Brain microvascular endothelial cell (primary cell): Measurements from ENCODE around the gene RIN3.
A peak's percentile ranks its signal among the peaks of the same experiment; 100 is the strongest.

Source experiments
- DNase-seq: peaks from one replicate; pipeline ENCODE4 v3.0.0-alpha.2; 2020
- H3K27ac ChIP-seq: fragments of 250-450 bp; sonication (Bioruptor Pico); 2 replicates; pipeline ENCODE4 v1.5.1; 2020; ENCODE audit warnings: mild to moderate bottlenecking, moderate library complexity
- H3K27me3 ChIP-seq: fragments of 250-450 bp; sonication (Bioruptor Pico); replicated peaks from 2 replicates; pipeline ENCODE4 v1.5.1; 2020; ENCODE audit warnings: mild to moderate bottlenecking
- H3K36me3 ChIP-seq: fragments of 250-450 bp; sonication (Bioruptor Pico); replicated peaks from 2 replicates; pipeline ENCODE4 v1.5.1; 2020; ENCODE audit warnings: mild to moderate bottlenecking
- H3K4me3 ChIP-seq: 2 replicates; pipeline ENCODE4 v1.5.1; 2011; ENCODE audit warnings: low read depth, mild to moderate bottlenecking, control low read depth, low read length, moderate library complexity
- in situ Hi-C: cut with HindIII; loops from 2 replicates; pipeline ENCODE4 v1.10.0; 2017; ENCODE audit warnings: low sequenced_read_pairs, low pct_ligation_motif_present
- TF ChIP-seq, protein P1 (sequence below): IDR thresholded peaks from 2 replicates; pipeline ENCODE4 v1.5.1; 2011; ENCODE audit warnings: low read depth, mild to moderate bottlenecking, moderate library complexity, low read length, control low read depth, inconsistent platforms; ENCODE audit errors: missing control alignments

The RIN3 gene

GRCh38 chr14:92668276-92668973 is 154.8 kb downstream of the RIN3 start:
- no peak for DNase-seq
- TF ChIP-seq, protein P1, sequence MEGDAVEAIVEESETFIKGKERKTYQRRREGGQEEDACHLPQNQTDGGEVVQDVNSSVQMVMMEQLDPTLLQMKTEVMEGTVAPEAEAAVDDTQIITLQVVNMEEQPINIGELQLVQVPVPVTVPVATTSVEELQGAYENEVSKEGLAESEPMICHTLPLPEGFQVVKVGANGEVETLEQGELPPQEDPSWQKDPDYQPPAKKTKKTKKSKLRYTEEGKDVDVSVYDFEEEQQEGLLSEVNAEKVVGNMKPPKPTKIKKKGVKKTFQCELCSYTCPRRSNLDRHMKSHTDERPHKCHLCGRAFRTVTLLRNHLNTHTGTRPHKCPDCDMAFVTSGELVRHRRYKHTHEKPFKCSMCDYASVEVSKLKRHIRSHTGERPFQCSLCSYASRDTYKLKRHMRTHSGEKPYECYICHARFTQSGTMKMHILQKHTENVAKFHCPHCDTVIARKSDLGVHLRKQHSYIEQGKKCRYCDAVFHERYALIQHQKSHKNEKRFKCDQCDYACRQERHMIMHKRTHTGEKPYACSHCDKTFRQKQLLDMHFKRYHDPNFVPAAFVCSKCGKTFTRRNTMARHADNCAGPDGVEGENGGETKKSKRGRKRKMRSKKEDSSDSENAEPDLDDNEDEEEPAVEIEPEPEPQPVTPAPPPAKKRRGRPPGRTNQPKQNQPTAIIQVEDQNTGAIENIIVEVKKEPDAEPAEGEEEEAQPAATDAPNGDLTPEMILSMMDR: no peak
- Histone ChIP-seq H3K27ac (no peak overlapping the region), H3K27me3 (no peaks in the 10 kb centered on the region), H3K36me3 (no peaks in the 10 kb centered on the region), H3K4me3 (no peak overlapping the region)
- in situ Hi-C loops: no loop called here

- TF ChIP-seq, protein P1: peak; percentile 35
Measured at GRCh38 chr14:92670160-92670559, 156.6 kb downstream of the RIN3 start.

GRCh38 chr14:92670643-92671366 is 157.2 kb downstream of the RIN3 start:
- Histone ChIP-seq H3K27ac (no peak overlapping the region), H3K36me3 (no peaks in the 10 kb centered on the region), H3K4me3 (no peak overlapping the region), H3K27me3 (no peaks in the 10 kb centered on the region)
- DNase-seq: peak; percentile 42
- in situ Hi-C loops: no loop called here
- TF ChIP-seq, protein P1: no peak

More at GRCh38 chr14:92670160-92670559, 156.6 kb downstream of the RIN3 start:
- Histone ChIP-seq H3K36me3 (no peaks in the 10 kb centered on the region), H3K27ac (no peak overlapping the region), H3K27me3 (no peaks in the 10 kb centered on the region), H3K4me3 (no peak overlapping the region)
- in situ Hi-C loops: no loop called here
- DNase-seq: no peak

DNA sequence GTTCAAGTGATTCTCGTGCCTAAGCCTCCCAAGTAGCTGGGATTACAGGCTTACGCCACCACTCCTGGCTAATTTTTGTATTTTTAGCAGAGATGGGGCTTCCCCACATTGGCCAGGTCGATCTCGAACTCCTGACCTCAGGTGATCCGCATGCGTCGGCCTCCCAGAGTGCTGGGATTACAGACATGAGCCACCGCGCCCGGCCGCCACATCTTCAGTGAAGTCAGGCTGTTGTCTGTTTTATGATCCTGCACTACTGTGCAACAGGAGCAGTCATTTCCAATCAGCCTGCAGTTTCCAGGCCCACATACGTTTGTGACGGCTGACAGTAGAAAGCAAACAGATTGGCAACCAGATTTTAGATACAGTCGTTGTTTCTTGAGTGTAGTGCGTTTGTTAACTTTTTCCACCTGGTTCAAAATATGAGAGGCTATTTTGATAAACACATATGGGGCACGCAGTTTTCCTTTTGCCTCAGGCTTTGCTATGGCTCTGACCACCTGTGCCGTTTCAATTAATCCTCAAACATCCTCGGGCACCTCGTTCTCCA is 160.1 kb downstream of the RIN3 start:
- TF ChIP-seq, protein P1: no peak
- in situ Hi-C loops: no loop called here
- Histone ChIP-seq H3K4me3 (no peak overlapping the region), H3K27me3 (no peaks in the 10 kb centered on the region), H3K36me3 (peaks cover 8% of the 10 kb centered on the region), H3K27ac (no peak overlapping the region)
- no peak for DNase-seq

DNA sequence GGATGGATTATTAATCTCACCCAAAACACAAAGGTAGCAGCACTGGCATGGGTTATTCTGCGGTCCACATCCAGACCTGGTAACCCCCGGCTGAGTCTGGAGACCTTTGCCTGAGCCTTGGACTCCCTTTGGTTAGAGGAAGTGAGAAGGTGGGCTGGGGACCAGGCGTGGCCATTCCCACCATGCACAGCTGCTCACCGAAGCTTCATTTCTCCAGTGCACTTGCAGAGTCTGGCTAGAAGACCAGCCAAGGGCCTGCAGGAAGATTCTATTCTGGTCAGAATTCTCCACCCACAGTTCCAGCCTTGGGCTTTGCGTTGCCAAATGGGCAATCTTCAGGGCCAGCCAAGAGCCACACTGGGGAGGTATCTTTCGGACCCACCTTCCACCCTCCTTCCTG is 161.8 kb downstream of the RIN3 start:
- TF ChIP-seq, protein P1: no peak
- H3K36me3 ChIP-seq: peaks cover 8% of the 10 kb centered on the region
- H3K27me3 ChIP-seq: no peaks in the 10 kb centered on the region
- in situ Hi-C loops: no loop called here
- no peak for DNase-seq
- H3K4me3 ChIP-seq: no peak overlapping the region
- H3K27ac ChIP-seq: no peak overlapping the region
